Hepatocyte (in vitro differentiated cells): ENCODE results near the gene FAM149B1. TPM values are rescaled to one million over a fixed set of nuclear protein-coding genes. Genes with fewer than 3 reads are reported as not detected.

Source experiments
- DNase-seq: peaks from one replicate; pipeline ENCODE4 v3.0.0-alpha.2; 2016; ENCODE audit warnings: low spot score
- H2AFZ ChIP-seq: fragments of 200-600 bp; sonication (generic); 2 replicates; pipeline ENCODE4 v1.6.0; 2016; ENCODE audit warnings: antibody characterized with exemption, mild to moderate bottlenecking
- H3K27ac ChIP-seq: fragments of 200-600 bp; sonication (generic); 2 replicates; pipeline ENCODE4 v1.5.1; 2016; ENCODE audit warnings: mild to moderate bottlenecking
- H3K27me3 ChIP-seq: fragments of 200-600 bp; sonication (generic); 2 replicates; pipeline ENCODE4 v1.6.1; 2016
- H3K36me3 ChIP-seq: fragments of 200-600 bp; sonication (generic); replicated peaks from 2 replicates; pipeline ENCODE4 v1.5.1; 2016; ENCODE audit warnings: low read depth; ENCODE audit not compliant: insufficient read depth
- H3K4me1 ChIP-seq: fragments of 200-600 bp; sonication (generic); 2 replicates; pipeline ENCODE4 v1.5.1; 2016; ENCODE audit warnings: mild to moderate bottlenecking, moderate library complexity; ENCODE audit not compliant: insufficient read depth
- H3K4me2 ChIP-seq: fragments of 200-600 bp; sonication (generic); 2 replicates; pipeline ENCODE4 v1.6.0; 2016
- H3K4me3 ChIP-seq: fragments of 200-600 bp; sonication (generic); 2 replicates; pipeline ENCODE4 v1.5.1; 2016; ENCODE audit warnings: mild to moderate bottlenecking
- H3K79me2 ChIP-seq: fragments of 200-600 bp; sonication (generic); 2 replicates; pipeline ENCODE4 v1.6.0; 2017; ENCODE audit warnings: mild to moderate bottlenecking
- H3K9me2 ChIP-seq: fragments of 200-600 bp; sonication (generic); replicated peaks from 2 replicates; pipeline ENCODE4 v1.6.0; 2017; ENCODE audit warnings: mild to moderate bottlenecking; ENCODE audit not compliant: insufficient read depth
- H3K9me3 ChIP-seq: fragments of 200-600 bp; sonication (generic); 2 replicates; pipeline ENCODE4 v1.5.1; 2016; ENCODE audit warnings: low read depth, mild to moderate bottlenecking
- H4K20me1 ChIP-seq: fragments of 200-600 bp; sonication (generic); 2 replicates; pipeline ENCODE4 v1.6.0; 2016; ENCODE audit warnings: mild to moderate bottlenecking; ENCODE audit not compliant: insufficient read depth, poor library complexity, severe bottlenecking
- CTCF ChIP-seq: fragments of 200-600 bp; sonication (generic); IDR thresholded peaks from 2 replicates; pipeline ENCODE4 v1.5.1; 2016; ENCODE audit warnings: antibody characterized with exemption, mild to moderate bottlenecking; ENCODE audit not compliant: poor library complexity
- EZH2 ChIP-seq: fragments of 200-600 bp; sonication (generic); IDR thresholded peaks from 2 replicates; pipeline ENCODE4 v1.6.1; 2016; ENCODE audit warnings: antibody characterized with exemption, mild to moderate bottlenecking, borderline replicate concordance
- EZH2phosphoT487 ChIP-seq: fragments of 200-600 bp; sonication (generic); IDR thresholded peaks from one replicate; pipeline ENCODE4 v1.6.1; 2018; ENCODE audit warnings: antibody characterized with exemption, mild to moderate bottlenecking, low read depth, moderate library complexity; ENCODE audit not compliant: unreplicated experiment, severe bottlenecking
- WGBS: methylation state at CpG from one replicate; pipeline ENCODE4 v1.1.6; 2016; ENCODE audit warnings: low lambda C conversion rate; ENCODE audit errors: missing lambda C conversion rate; 5-methylcytosine and 5-hydroxymethylcytosine counted together
- polyA plus RNA-seq: library from polyadenylated mRNA; unstranded; fragments of >200 nt; fragmentation: Nextera tagmentation; extraction: Ambion mirVana; gene quantifications from 2 replicates; pipeline ENCODE4 v1.2.1, GENCODE V29; 2016
- total RNA-seq: library from RNA; depleted of rRNA; stranded (reverse); fragments of >200 nt; gene quantifications from 2 replicates; pipeline ENCODE4 v1.2.3, GENCODE V29; 2014

Gene FAM149B1
- total and polyA plus RNA-seq, 2 experiments from 2014 or later = 9.8 to 22.7 TPM

GRCh38 chr10:73244866-73245477, 77.1 kb downstream of the FAM149B1 start:
- no peak for TF ChIP-seq EZH2
- no peak for TF ChIP-seq EZH2phosphoT487
- no peak for TF ChIP-seq CTCF
- 53% methylated on average over 8 of the region's 8 CpGs for WGBS
- DNase-seq = no peak

GRCh38 chr10:73246322-73246645, 78.4 kb downstream of the FAM149B1 start:
- Histone ChIP-seq H3K4me2 (peak overlapping the region; percentile 83), H3K4me3 (peak overlapping the region; percentile 34), H3K4me1 (peaks cover 22% of the 10 kb centered on the region), H3K27me3 (no peaks in the 10 kb centered on the region), H4K20me1 (no peaks in the 10 kb centered on the region), H3K36me3 (no peaks in the 10 kb centered on the region), H3K9me2 (no peaks in the 10 kb centered on the region), H2AFZ (peak overlapping the region; percentile 65), H3K27ac (peak overlapping the region; percentile 90), H3K79me2 (peaks cover 66% of the 10 kb centered on the region), H3K9me3 (no peaks in the 10 kb centered on the region)
- no peak for TF ChIP-seq EZH2phosphoT487
- TF ChIP-seq CTCF = no peak
- no peak for TF ChIP-seq EZH2
- 1% methylated on average over 8 of the region's 8 CpGs for WGBS
- DNase-seq = no peak

More at GRCh38 chr10:73244866-73245477, 77.1 kb downstream of the FAM149B1 start:
- Histone ChIP-seq H3K79me2 (peaks cover 56% of the 10 kb centered on the region), H3K27me3 (no peaks in the 10 kb centered on the region), H3K9me2 (no peaks in the 10 kb centered on the region), H3K4me1 (peaks cover 16% of the 10 kb centered on the region), H3K4me3 (no peak overlapping the region), H3K27ac (no peak overlapping the region), H3K4me2 (peak overlapping the region; percentile 83), H4K20me1 (no peaks in the 10 kb centered on the region), H3K9me3 (no peaks in the 10 kb centered on the region), H2AFZ (no peak overlapping the region), H3K36me3 (no peaks in the 10 kb centered on the region)

GRCh38 chr10:73246646-73247508, 79.0 kb downstream of the FAM149B1 start, which contains the start of gene DNAJC9:
TSS of gene DNAJC9 (minus strand) at chr10:73247255. CDS start at chr10:73247189, 66 bp downstream.
- Histone ChIP-seq H3K27me3 (no peaks in the 10 kb centered on the region), H4K20me1 (no peaks in the 10 kb centered on the region), H3K36me3 (no peaks in the 10 kb centered on the region), H3K9me3 (no peaks in the 10 kb centered on the region), H3K79me2 (peaks cover 72% of the 10 kb centered on the region), H3K9me2 (no peaks in the 10 kb centered on the region), H3K27ac (peak within 1 kb of the TSS; percentile 90), H2AFZ (peak within 1 kb of the TSS; percentile 65), H3K4me3 (peak within 1 kb of the TSS; percentile 34), H3K4me2 (peak within 1 kb of the TSS; percentile 83), H3K4me1 (peaks cover 26% of the 10 kb centered on the region)
- DNase-seq = peak; percentile 96
- WGBS = under 1% methylated on average over 76 of the region's 78 CpGs
- TF ChIP-seq EZH2phosphoT487 (no peak), CTCF (peak; percentile 25), EZH2 (no peak)
